ENCODE results near the gene SSPN. TPM values are rescaled to one million over a fixed set of nuclear protein-coding genes. Genes with fewer than 3 reads are reported as not detected.
A peak's percentile ranks its signal among the peaks of the same experiment; 100 is the strongest.

The SSPN gene
- polyA plus RNA-seq, 2 donors, result 0.69 to 2.1 TPM

GRCh38 chr12:26285401-26285800, 90.0 kb downstream of the SSPN start:
- Histone ChIP-seq H3K4me3 (ENCODE audit: low read depth in 1 of 2, low read length in 2 of 2) (no peak overlapping the region), H3K27me3 (ENCODE audit: control insufficient read depth in 1 of 2, insufficient read depth in 2 of 2, low read length in 2 of 2) (no peaks in the 10 kb centered on the region), H3K4me1 (ENCODE audit: control insufficient read depth in 2 of 2, insufficient read depth in 2 of 2, low read length in 1 of 2) (peaks cover 0 to 3% of the 10 kb centered on the region in 2 donors), H3K36me3 (ENCODE audit: control insufficient read depth in 2 of 2, insufficient read depth in 2 of 2, low read length in 1 of 2) (no peaks in the 10 kb centered on the region), H3K9me3 (ENCODE audit: control insufficient read depth in 2 of 2, insufficient read depth in 1 of 2, low read depth in 1 of 2, low read length in 1 of 2) (peaks cover 0 to 6% of the 10 kb centered on the region in 2 donors), H3K27ac (ENCODE audit: low read depth in 2 of 2, low read length in 1 of 2) (no peak overlapping the region)
- WGBS, 2 donors, result 94 to 98% methylated on average over 1 of the region's 1 CpG

DNA sequence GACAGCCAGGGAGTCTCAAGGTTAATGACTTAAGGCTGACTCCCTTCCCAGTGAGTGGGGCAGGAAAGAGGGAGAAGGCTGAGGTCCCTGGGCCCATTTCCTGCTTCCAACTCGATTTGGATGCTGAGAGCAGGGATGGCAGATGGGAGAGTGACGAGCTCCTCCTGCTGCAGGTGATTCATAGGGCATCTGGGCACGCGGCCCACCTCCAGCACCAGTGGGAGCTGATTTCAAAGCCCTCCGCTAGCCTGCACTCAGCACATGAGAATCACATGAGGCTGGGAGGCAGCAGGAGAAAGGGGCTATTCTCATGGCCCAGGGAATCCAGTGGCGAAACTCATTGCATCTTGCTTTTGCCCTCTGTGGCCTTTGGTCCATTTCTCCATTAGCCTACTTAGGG, 90.8 kb downstream of the SSPN start:
- Histone ChIP-seq H3K4me1 (ENCODE audit: control insufficient read depth in 2 of 2, insufficient read depth in 2 of 2, low read length in 1 of 2) (peaks cover 0 to 3% of the 10 kb centered on the region in 2 donors), H3K27me3 (ENCODE audit: control insufficient read depth in 1 of 2, insufficient read depth in 2 of 2, low read length in 2 of 2) (no peaks in the 10 kb centered on the region), H3K27ac (ENCODE audit: low read depth in 2 of 2, low read length in 1 of 2) (no peak overlapping the region), H3K36me3 (ENCODE audit: control insufficient read depth in 2 of 2, insufficient read depth in 2 of 2, low read length in 1 of 2) (no peaks in the 10 kb centered on the region), H3K4me3 (ENCODE audit: low read depth in 1 of 2, low read length in 2 of 2) (no peak overlapping the region), H3K9me3 (ENCODE audit: control insufficient read depth in 2 of 2, insufficient read depth in 1 of 2, low read depth in 1 of 2, low read length in 1 of 2) (peaks cover 0 to 6% of the 10 kb centered on the region in 2 donors)
- WGBS, 2 donors, result 90 to 99% methylated on average over 6 of the region's 6 CpGs

- H3K27ac ChIP-seq (ENCODE audit: low read depth in 2 of 2, low read length in 1 of 2), result peak overlapping the region in 1 of 2 donors; percentile 47
- no peak overlapping the region for H3K4me3 ChIP-seq (ENCODE audit: low read depth in 1 of 2, low read length in 2 of 2)
- no peaks in the 10 kb centered on the region for H3K27me3 ChIP-seq (ENCODE audit: control insufficient read depth in 1 of 2, insufficient read depth in 2 of 2, low read length in 2 of 2)
- H3K9me3 ChIP-seq (ENCODE audit: control insufficient read depth in 2 of 2, insufficient read depth in 1 of 2, low read depth in 1 of 2, low read length in 1 of 2), result peaks cover 0 to 6% of the 10 kb centered on the region in 2 donors
- no peaks in the 10 kb centered on the region for H3K36me3 ChIP-seq (ENCODE audit: control insufficient read depth in 2 of 2, insufficient read depth in 2 of 2, low read length in 1 of 2)
- peaks cover 0 to 3% of the 10 kb centered on the region in 2 donors for H3K4me1 ChIP-seq (ENCODE audit: control insufficient read depth in 2 of 2, insufficient read depth in 2 of 2, low read length in 1 of 2)
- 46 to 61% methylated on average over 14 of the region's 14 CpGs for whole genome bisulfite sequencing, 2 donors
Measured at GRCh38 chr12:26287671-26288381, 92.5 kb downstream of the SSPN start.

DNA sequence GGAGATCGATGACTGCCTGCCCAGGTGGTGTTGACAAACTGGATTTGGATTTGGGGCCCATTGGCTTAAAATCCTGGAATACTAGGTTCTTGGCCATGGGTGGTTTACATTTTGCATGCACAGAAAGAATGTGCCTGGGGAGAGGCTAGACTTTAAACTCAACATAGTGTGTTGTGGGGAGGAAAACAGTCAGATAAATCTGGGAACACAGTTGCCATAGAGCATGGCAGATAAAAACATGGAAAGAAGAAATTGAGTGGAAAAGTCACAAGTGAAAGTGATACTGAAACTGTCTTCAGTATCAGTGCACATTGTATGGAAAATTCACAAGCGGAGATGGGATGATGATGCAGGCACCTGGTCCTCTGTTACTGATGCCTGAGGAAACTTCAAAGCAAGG, 95.2 kb downstream of the SSPN start:
- H3K4me3 ChIP-seq (ENCODE audit: low read depth in 1 of 2, low read length in 2 of 2), result no peak overlapping the region
- 51 to 61% methylated on average over 2 of the region's 2 CpGs for WGBS, 2 donors
- no peaks in the 10 kb centered on the region for H3K36me3 ChIP-seq (ENCODE audit: control insufficient read depth in 2 of 2, insufficient read depth in 2 of 2, low read length in 1 of 2)
- H3K27me3 ChIP-seq (ENCODE audit: control insufficient read depth in 1 of 2, insufficient read depth in 2 of 2, low read length in 2 of 2), result no peaks in the 10 kb centered on the region
- H3K9me3 ChIP-seq (ENCODE audit: control insufficient read depth in 2 of 2, insufficient read depth in 1 of 2, low read depth in 1 of 2, low read length in 1 of 2), result peaks cover 0 to 6% of the 10 kb centered on the region in 2 donors
- peaks cover 0 to 3% of the 10 kb centered on the region in 2 donors for H3K4me1 ChIP-seq (ENCODE audit: control insufficient read depth in 2 of 2, insufficient read depth in 2 of 2, low read length in 1 of 2)
- H3K27ac ChIP-seq (ENCODE audit: low read depth in 2 of 2, low read length in 1 of 2), result no peak overlapping the region

- Histone ChIP-seq H3K36me3 (ENCODE audit: control insufficient read depth in 2 of 2, insufficient read depth in 2 of 2, low read length in 1 of 2) (no peaks in the 10 kb centered on the region), H3K27ac (ENCODE audit: low read depth in 2 of 2, low read length in 1 of 2) (no peak overlapping the region), H3K4me1 (ENCODE audit: control insufficient read depth in 2 of 2, insufficient read depth in 2 of 2, low read length in 1 of 2) (peaks cover 0 to 3% of the 10 kb centered on the region in 2 donors), H3K27me3 (ENCODE audit: control insufficient read depth in 1 of 2, insufficient read depth in 2 of 2, low read length in 2 of 2) (no peaks in the 10 kb centered on the region), H3K9me3 (ENCODE audit: control insufficient read depth in 2 of 2, insufficient read depth in 1 of 2, low read depth in 1 of 2, low read length in 1 of 2) (no peaks in the 10 kb centered on the region), H3K4me3 (ENCODE audit: low read depth in 1 of 2, low read length in 2 of 2) (no peak overlapping the region)
- 94 to 96% methylated on average over 1 of the region's 1 CpG for WGBS, 2 donors
Measured at GRCh38 chr12:26292596-26292995, 97.2 kb downstream of the SSPN start.

DNA sequence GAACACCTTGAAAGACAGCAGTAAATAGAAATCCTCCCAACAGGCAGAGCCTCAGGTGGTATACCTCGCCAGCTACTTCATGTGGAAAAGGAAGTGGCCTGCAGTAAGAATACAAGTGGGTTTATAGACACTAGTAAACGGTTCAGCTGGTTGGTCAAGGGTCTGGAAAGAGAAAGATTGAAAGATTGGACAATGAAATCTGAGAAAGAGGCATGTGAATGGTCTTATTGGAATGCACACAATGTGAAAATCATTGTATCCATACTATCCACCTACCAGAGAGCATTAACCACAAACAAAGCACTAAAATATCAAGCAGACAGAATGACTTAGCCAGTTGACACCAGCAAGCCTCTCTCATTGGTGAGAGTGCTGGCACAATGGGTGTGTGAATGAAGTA, 98.2 kb downstream of the SSPN start:
- Histone ChIP-seq H3K27me3 (ENCODE audit: control insufficient read depth in 1 of 2, insufficient read depth in 2 of 2, low read length in 2 of 2) (no peaks in the 10 kb centered on the region), H3K4me3 (ENCODE audit: low read depth in 1 of 2, low read length in 2 of 2) (no peak overlapping the region), H3K9me3 (ENCODE audit: control insufficient read depth in 2 of 2, insufficient read depth in 1 of 2, low read depth in 1 of 2, low read length in 1 of 2) (no peaks in the 10 kb centered on the region), H3K27ac (ENCODE audit: low read depth in 2 of 2, low read length in 1 of 2) (no peak overlapping the region), H3K4me1 (ENCODE audit: control insufficient read depth in 2 of 2, insufficient read depth in 2 of 2, low read length in 1 of 2) (no peaks in the 10 kb centered on the region), H3K36me3 (ENCODE audit: control insufficient read depth in 2 of 2, insufficient read depth in 2 of 2, low read length in 1 of 2) (no peaks in the 10 kb centered on the region)
- WGBS, 2 donors, result 57 to 68% methylated on average over 2 of the region's 2 CpGs

DNA sequence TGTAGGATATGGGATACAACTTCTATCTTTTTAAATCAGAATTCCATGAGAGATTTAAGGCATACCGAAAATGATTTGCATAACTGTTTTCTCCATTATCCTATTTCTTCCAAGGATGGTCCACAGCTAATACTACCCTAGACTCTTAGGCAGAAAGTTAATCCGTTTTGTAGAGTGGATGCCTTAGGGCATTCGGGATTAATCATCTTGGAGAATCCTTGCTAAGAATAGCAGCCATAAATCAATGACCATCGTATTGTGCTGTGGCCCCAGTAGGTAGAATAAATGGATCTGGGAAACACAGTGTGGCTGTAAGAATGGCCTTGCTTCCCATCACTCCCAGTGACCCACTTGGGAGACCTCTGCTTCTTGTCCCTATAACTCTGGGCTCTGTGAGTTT, 99.6 kb downstream of the SSPN start:
- no peak overlapping the region for H3K27ac ChIP-seq (ENCODE audit: low read depth in 2 of 2, low read length in 1 of 2)
- H3K27me3 ChIP-seq (ENCODE audit: control insufficient read depth in 1 of 2, insufficient read depth in 2 of 2, low read length in 2 of 2), result no peaks in the 10 kb centered on the region
- H3K36me3 ChIP-seq (ENCODE audit: control insufficient read depth in 2 of 2, insufficient read depth in 2 of 2, low read length in 1 of 2), result no peaks in the 10 kb centered on the region
- H3K4me1 ChIP-seq (ENCODE audit: control insufficient read depth in 2 of 2, insufficient read depth in 2 of 2, low read length in 1 of 2), result no peaks in the 10 kb centered on the region
- WGBS, 2 donors, result 80 to 81% methylated on average over 4 of the region's 4 CpGs
- no peak overlapping the region for H3K4me3 ChIP-seq (ENCODE audit: low read depth in 1 of 2, low read length in 2 of 2)
- no peaks in the 10 kb centered on the region for H3K9me3 ChIP-seq (ENCODE audit: control insufficient read depth in 2 of 2, insufficient read depth in 1 of 2, low read depth in 1 of 2, low read length in 1 of 2)

GRCh38 chr12:26297396-26298070, 102.2 kb downstream of the SSPN start:
- 80 to 85% methylated on average over 8 of the region's 8 CpGs for whole genome bisulfite sequencing, 2 donors
- Histone ChIP-seq H3K27me3 (ENCODE audit: control insufficient read depth in 1 of 2, insufficient read depth in 2 of 2, low read length in 2 of 2) (no peaks in the 10 kb centered on the region), H3K4me3 (ENCODE audit: low read depth in 1 of 2, low read length in 2 of 2) (no peak overlapping the region), H3K4me1 (ENCODE audit: control insufficient read depth in 2 of 2, insufficient read depth in 2 of 2, low read length in 1 of 2) (no peaks in the 10 kb centered on the region), H3K27ac (ENCODE audit: low read depth in 2 of 2, low read length in 1 of 2) (no peak overlapping the region), H3K9me3 (ENCODE audit: control insufficient read depth in 2 of 2, insufficient read depth in 1 of 2, low read depth in 1 of 2, low read length in 1 of 2) (no peaks in the 10 kb centered on the region), H3K36me3 (ENCODE audit: control insufficient read depth in 2 of 2, insufficient read depth in 2 of 2, low read length in 1 of 2) (no peaks in the 10 kb centered on the region)

DNA sequence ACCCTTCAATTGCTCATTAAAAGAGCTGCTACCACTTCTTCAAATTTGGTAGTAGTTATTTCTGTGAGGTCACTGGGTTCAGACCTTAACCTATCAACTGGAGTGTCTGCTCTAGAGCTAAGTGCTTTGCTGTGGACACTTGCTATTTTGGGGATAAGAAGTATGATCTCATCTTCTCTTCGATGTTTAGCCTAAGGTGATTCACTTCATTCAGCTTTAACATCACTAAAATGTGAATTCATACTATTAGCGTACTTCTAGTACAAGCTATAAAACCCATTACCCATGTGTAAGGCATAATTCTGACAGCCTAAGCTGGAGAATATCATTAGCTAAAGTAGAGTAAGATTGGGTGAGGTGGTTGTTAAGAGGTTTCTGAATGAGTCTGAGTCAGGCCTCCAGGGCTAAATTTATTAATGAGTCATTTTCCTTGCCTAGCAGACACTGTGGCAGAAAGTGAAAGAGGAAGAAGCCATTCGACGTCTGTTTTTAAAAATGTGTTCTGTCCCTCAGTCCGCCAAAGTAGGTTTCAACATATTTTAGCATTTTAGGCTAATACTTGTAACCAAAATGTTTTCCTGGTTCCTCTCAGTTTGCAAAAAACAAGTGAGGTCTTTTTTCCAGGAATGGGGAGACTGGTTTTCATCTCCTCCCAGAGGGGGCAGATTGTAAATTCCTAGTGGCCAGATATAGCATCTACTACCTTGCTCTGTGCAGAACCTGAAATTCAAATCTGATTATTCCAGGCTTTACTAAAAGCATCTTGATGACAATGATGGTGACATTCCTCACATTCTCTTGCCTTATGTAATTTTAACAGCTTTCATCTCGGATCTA, 103.6 kb downstream of the SSPN start:
- no peaks in the 10 kb centered on the region for H3K36me3 ChIP-seq (ENCODE audit: control insufficient read depth in 2 of 2, insufficient read depth in 2 of 2, low read length in 1 of 2)

More for the DNA sequence above, 103.6 kb downstream of the SSPN start:
- 27 to 28% methylated on average over 6 of the region's 6 CpGs for WGBS, 2 donors
- H3K27ac ChIP-seq (ENCODE audit: low read depth in 2 of 2, low read length in 1 of 2), result no peak overlapping the region
- no peaks in the 10 kb centered on the region for H3K27me3 ChIP-seq (ENCODE audit: control insufficient read depth in 1 of 2, insufficient read depth in 2 of 2, low read length in 2 of 2)
- H3K4me1 ChIP-seq (ENCODE audit: control insufficient read depth in 2 of 2, insufficient read depth in 2 of 2, low read length in 1 of 2), result no peaks in the 10 kb centered on the region
- H3K9me3 ChIP-seq (ENCODE audit: control insufficient read depth in 2 of 2, insufficient read depth in 1 of 2, low read depth in 1 of 2, low read length in 1 of 2), result no peaks in the 10 kb centered on the region
- peak overlapping the region in 1 of 2 donors; percentile 21 for H3K4me3 ChIP-seq (ENCODE audit: low read depth in 1 of 2, low read length in 2 of 2)
